OCI-LY7 (cell line): ENCODE data around the gene DSG2. TPM values are rescaled to one million over a fixed set of nuclear protein-coding genes. Genes with fewer than 3 reads are reported as not detected.

ENCODE experiments used
- BruUV-seq: library from RNA; stranded (reverse); fragments of 400-500 nt; replicated peaks from 2 replicates; lab custom pipeline; 2021; lab: Mats Ljungman, UMichigan
- CTCF ChIA-PET: fragments of 300-600 bp; sonication (Branson Sonifier 250); formaldehyde crosslinking; loops from one replicate; lab custom pipeline; 2022; ENCODE audit warnings: antibody characterized with exemption; ENCODE audit not compliant: unreplicated experiment; lab: Charles Lee
- POLR2A ChIA-PET: fragments of 300-600 bp; sonication (Branson Sonifier 250); formaldehyde crosslinking; loops from one replicate; lab custom pipeline; 2022; ENCODE audit warnings: antibody characterized with exemption; lab: Charles Lee
- DNase-seq: peaks from one replicate; pipeline ENCODE4 v3.0.0-alpha.2; 2015; ENCODE audit warnings: low spot score
- H2AFZ ChIP-seq: fragments of 200-600 bp; sonication (generic), shearing (Covaris generic); 2 replicates; pipeline ENCODE4 v1.6.1; 2014; ENCODE audit warnings: mild to moderate bottlenecking, antibody characterized with exemption, low read length, moderate library complexity
- H3K27ac ChIP-seq: fragments of 200-600 bp; sonication (generic); 2 replicates; pipeline ENCODE4 v1.5.1; 2014; ENCODE audit warnings: mixed run types, low read depth, mild to moderate bottlenecking, moderate library complexity, low read length, inconsistent platforms; ENCODE audit not compliant: poor library complexity, severe bottlenecking
- H3K36me3 ChIP-seq: fragments of 200-600 bp; sonication (generic); 2 replicates; pipeline ENCODE4 v1.6.1; 2014; ENCODE audit warnings: mild to moderate bottlenecking, antibody characterized with exemption, low read length, moderate library complexity, mixed read lengths; ENCODE audit not compliant: insufficient read depth
- H3K4me1 ChIP-seq: fragments of 200-600 bp; sonication (generic); 2 replicates; pipeline ENCODE4 v1.5.1; 2014; ENCODE audit warnings: mild to moderate bottlenecking, low read length; ENCODE audit not compliant: insufficient read depth, poor library complexity, severe bottlenecking
- H3K4me2 ChIP-seq: fragments of 200-600 bp; sonication (generic); 2 replicates; pipeline ENCODE4 v1.6.1; 2014; ENCODE audit warnings: mild to moderate bottlenecking, low read length
- H3K4me3 ChIP-seq: fragments of 200-600 bp; sonication (generic); 2 replicates; pipeline ENCODE4 v1.5.1; 2014; ENCODE audit warnings: mild to moderate bottlenecking, low read depth, low read length; ENCODE audit not compliant: poor library complexity, severe bottlenecking
- H3K79me2 ChIP-seq: fragments of 200-600 bp; sonication (generic); 2 replicates; pipeline ENCODE4 v1.6.1; 2016; ENCODE audit warnings: low read depth, mild to moderate bottlenecking, low read length, moderate library complexity, mixed read lengths; ENCODE audit not compliant: insufficient read depth
- H3K9me2 ChIP-seq: fragments of 200-600 bp; sonication (generic); 2 replicates; pipeline ENCODE4 v1.6.1; 2016; ENCODE audit warnings: mild to moderate bottlenecking, low read length, mixed read lengths; ENCODE audit not compliant: insufficient read depth
- H3K9me3 ChIP-seq: fragments of 200-600 bp; sonication (generic); 2 replicates; pipeline ENCODE4 v1.6.1; 2014; ENCODE audit warnings: mild to moderate bottlenecking, mixed run types, low read length, mixed read lengths
- H4K20me1 ChIP-seq: fragments of 200-600 bp; sonication (generic); 2 replicates; pipeline ENCODE4 v1.6.1; 2014; ENCODE audit warnings: mild to moderate bottlenecking, antibody characterized with exemption, low read length, moderate library complexity, mixed read lengths; ENCODE audit not compliant: insufficient read depth
- CTCF ChIP-seq: fragments of 200-600 bp; sonication (generic); conservative IDR thresholded peaks from 2 replicates; pipeline ENCODE4 v1.5.1; 2014; ENCODE audit warnings: mild to moderate bottlenecking, antibody characterized with exemption, low read length, moderate library complexity, mixed read lengths
- EZH2phosphoT487 ChIP-seq: fragments of 200-600 bp; sonication (generic); IDR thresholded peaks from 2 replicates; pipeline ENCODE4 v1.6.1; 2018; ENCODE audit warnings: low read depth, borderline replicate concordance, mild to moderate bottlenecking, mixed run types, antibody characterized with exemption, low read length, moderate library complexity, mixed read lengths
- intact Hi-C: fragments of 100-400 bp; cut with micrococcal nuclease; formaldehyde crosslinking; loops from one replicate; pipeline ENCODE4 v1.10.0; 2022; ENCODE audit not compliant: unreplicated experiment
- total RNA-seq, 2 experiments: library from RNA; depleted of rRNA in 1 of 2; stranded (reverse); fragments of >200 nt in 1 of 2; shearing (Covaris generic) in 1 of 2; gene quantifications; 2 replicates each; pipeline ENCODE4 v1.2.3, GENCODE V29; 2014 to 2022

Gene DSG2
- total RNA-seq, 2 experiments from 2014 or later: not detected

GRCh38 chr18:31549416-31549815 is 51.4 kb downstream of the DSG2 start:
- ChIA-PET CTCF (no interaction called here), POLR2A (interaction anchor here (0.7 kb wide), 1 partner anchor 27 kb away, joined by 3 read pairs; no protein-coding TSS in a partner anchor)
- no peak for TF ChIP-seq EZH2phosphoT487
- BruUV-seq: no TSS peak
- H3K4me3 ChIP-seq: no peak overlapping the region
- DNase-seq: no peak
- no peak overlapping the region for H3K27ac ChIP-seq
- no peak overlapping the region for H3K4me2 ChIP-seq
- no peak overlapping the region for H2AFZ ChIP-seq
- no peaks in the 10 kb centered on the region for H3K36me3 ChIP-seq
- H3K9me2 ChIP-seq: no peaks in the 10 kb centered on the region
- no peaks in the 10 kb centered on the region for H3K4me1 ChIP-seq
- no peaks in the 10 kb centered on the region for H4K20me1 ChIP-seq
- intact Hi-C loops: no loop called here
- H3K9me3 ChIP-seq: no peaks in the 10 kb centered on the region
- no peaks in the 10 kb centered on the region for H3K79me2 ChIP-seq

- Histone ChIP-seq H3K79me2 (no peaks in the 10 kb centered on the region), H3K27ac (no peak overlapping the region), H3K4me3 (no peak overlapping the region), H3K9me3 (no peaks in the 10 kb centered on the region), H3K4me1 (peaks cover 8% of the 10 kb centered on the region), H3K36me3 (no peaks in the 10 kb centered on the region), H4K20me1 (no peaks in the 10 kb centered on the region), H3K4me2 (no peak overlapping the region), H3K9me2 (no peaks in the 10 kb centered on the region), H2AFZ (no peak overlapping the region)
- no TSS peak for BruUV-seq
- no peak for DNase-seq
- no peak for TF ChIP-seq CTCF
- no peak for TF ChIP-seq EZH2phosphoT487
- ChIA-PET CTCF (interaction anchor here (0.5 kb wide), 1 partner anchor 152 kb away, joined by 3 read pairs; no protein-coding TSS in a partner anchor), POLR2A (interaction anchor here (0.5 kb wide), 1 partner anchor 207 kb away, joined by 3 read pairs; no protein-coding TSS in a partner anchor)
- intact Hi-C loops: loop anchor here (10.0 kb wide), 1 partner anchor 423 kb away; no protein-coding TSS in a partner anchor
These were observed 53.9 kb downstream of the DSG2 start for GRCh38 chr18:31551883-31552282.

- no peaks in the 10 kb centered on the region for H3K79me2 ChIP-seq
- no peaks in the 10 kb centered on the region for H3K36me3 ChIP-seq
- no peaks in the 10 kb centered on the region for H4K20me1 ChIP-seq
- H3K27ac ChIP-seq: no peak overlapping the region
- no peaks in the 10 kb centered on the region for H3K9me3 ChIP-seq
- peaks cover 8% of the 10 kb centered on the region for H3K4me1 ChIP-seq
- H3K9me2 ChIP-seq: no peaks in the 10 kb centered on the region
- no peak overlapping the region for H3K4me2 ChIP-seq
- TF ChIP-seq CTCF: no peak
- TF ChIP-seq EZH2phosphoT487: no peak
- BruUV-seq: no TSS peak
- intact Hi-C loops: loop anchor here (10.0 kb wide), 1 partner anchor 421 kb away; no protein-coding TSS in a partner anchor
- H2AFZ ChIP-seq: no peak overlapping the region
- no peak overlapping the region for H3K4me3 ChIP-seq
- ChIA-PET CTCF (no interaction called here), POLR2A (interaction anchor here (0.9 kb wide), 1 partner anchor 296 kb away, joined by 4 read pairs; no protein-coding TSS in a partner anchor)
- DNase-seq: no peak
These were observed 55.8 kb downstream of the DSG2 start for GRCh38 chr18:31553800-31554199.
